IMR-90 (cell line): ENCODE measurements around the gene ITGA4. TPM values are rescaled to one million over a fixed set of nuclear protein-coding genes. Genes with fewer than 3 reads are reported as not detected.

Experiments used
- ATAC-seq: fragments of 200-7000 bp; cut with Tn5 transposase; 2 replicates; pipeline ENCODE4 v1.9.1; 2020; ENCODE audit warnings: low read depth, mild to moderate bottlenecking, moderate library complexity
- BruUV-seq: library from RNA; stranded (reverse); fragments of 400-500 nt; replicated peaks from 2 replicates; lab custom pipeline; 2021; lab: Mats Ljungman, UMichigan
- CTCF ChIA-PET: fragments of 300-600 bp; formaldehyde crosslinking; extraction: SDS; loops from one replicate; lab custom pipeline; 2021; ENCODE audit warnings: antibody characterized with exemption; lab: Yijun Ruan, JAX
- POLR2A ChIA-PET: fragments of 300-600 bp; sonication (Branson Sonifier 250); formaldehyde crosslinking; loops from one replicate; lab custom pipeline; 2022; ENCODE audit warnings: antibody characterized with exemption; ENCODE audit not compliant: unreplicated experiment; lab: Charles Lee
- DNase-seq: peaks from one replicate; pipeline ENCODE4 v3.0.0; 2013
- H2AFZ ChIP-seq: replicated peaks from 2 replicates; pipeline ENCODE3; 2013; ENCODE audit warnings: low read length, mild to moderate bottlenecking; ENCODE audit not compliant: poor library complexity
- H2AK5ac ChIP-seq: 2 replicates; pipeline ENCODE4 v1.6.1; 2013; ENCODE audit warnings: low read depth, low read length, inconsistent platforms
- H2AK9ac ChIP-seq: replicated peaks from 2 replicates; pipeline ENCODE3; 2013; ENCODE audit warnings: mild to moderate bottlenecking, low read depth, low read length, moderate library complexity; ENCODE audit not compliant: poor library complexity
- H2BK120ac ChIP-seq: 2 replicates; pipeline ENCODE4 v1.6.1; 2013; ENCODE audit warnings: low read depth, low read length, inconsistent platforms
- H2BK15ac ChIP-seq: 3 replicates; pipeline ENCODE4 v1.6.1; 2013; ENCODE audit warnings: low read depth, low read length, inconsistent platforms
- H2BK20ac ChIP-seq: 2 replicates; pipeline ENCODE4 v1.6.1; 2013; ENCODE audit warnings: low read depth, mild to moderate bottlenecking, inconsistent platforms, low read length, moderate library complexity
- H2BK5ac ChIP-seq: 2 replicates; pipeline ENCODE4 v1.6.1; 2013; ENCODE audit warnings: mild to moderate bottlenecking, low read depth, low read length, inconsistent platforms; ENCODE audit not compliant: poor library complexity, severe bottlenecking
- H3K14ac ChIP-seq: replicated peaks from 2 replicates; pipeline ENCODE4 v1.6.1; 2013; ENCODE audit warnings: low read depth, low read length, inconsistent platforms
- H3K18ac ChIP-seq: 2 replicates; pipeline ENCODE4 v1.6.1; 2013; ENCODE audit warnings: low read depth, low read length, control low read depth
- H3K23ac ChIP-seq: 2 replicates; pipeline ENCODE4 v1.6.1; 2013; ENCODE audit warnings: low read depth, low read length, inconsistent platforms
- H3K27ac ChIP-seq: 2 replicates; pipeline ENCODE4 v1.5.1; 2013; ENCODE audit warnings: mild to moderate bottlenecking, control low read depth, low read length; ENCODE audit not compliant: insufficient read depth
- H3K27me3 ChIP-seq: 2 replicates; pipeline ENCODE4 v1.6.1; 2013; ENCODE audit warnings: low read length; ENCODE audit not compliant: control insufficient read depth, insufficient read depth
- H3K36me3 ChIP-seq: 2 replicates; pipeline ENCODE4 v1.6.1; 2013; ENCODE audit warnings: low read length, mixed read lengths; ENCODE audit not compliant: control insufficient read depth, insufficient read depth
- H3K4ac ChIP-seq: 2 replicates; pipeline ENCODE4 v1.6.1; 2013; ENCODE audit warnings: low read depth, low read length, inconsistent platforms
- H3K4me1 ChIP-seq: 2 replicates; pipeline ENCODE4 v1.6.1; 2013; ENCODE audit warnings: low read length, mixed read lengths; ENCODE audit not compliant: control insufficient read depth, insufficient read depth
- H3K4me2 ChIP-seq: 2 replicates; pipeline ENCODE4 v1.6.1; 2013; ENCODE audit warnings: low read depth, mild to moderate bottlenecking, control low read depth, low read length, moderate library complexity
- H3K4me3 ChIP-seq: 2 replicates; pipeline ENCODE4 v1.5.1; 2013; ENCODE audit warnings: low read depth, mild to moderate bottlenecking, control low read depth, low read length, moderate library complexity; ENCODE audit not compliant: insufficient read depth
- H3K56ac ChIP-seq: 2 replicates; pipeline ENCODE4 v1.6.1; 2013; ENCODE audit warnings: low read length, inconsistent platforms; ENCODE audit not compliant: insufficient read depth; ENCODE audit errors: extremely low read depth
- H3K79me1 ChIP-seq, 2 experiments: 2 replicates each; pipeline ENCODE4 v1.6.1; 2013; ENCODE audit warnings: low read length in 2 of 2, inconsistent platforms in 1 of 2, low read depth in 1 of 2
- H3K9ac ChIP-seq: 2 replicates; pipeline ENCODE4 v1.6.1; 2013; ENCODE audit warnings: low read depth, low read length, control low read depth
- H3K9me1 ChIP-seq: 2 replicates; pipeline ENCODE4 v1.6.1; 2013; ENCODE audit warnings: low read length, inconsistent platforms; ENCODE audit not compliant: insufficient read depth
- H3K9me3 ChIP-seq: 2 replicates; pipeline ENCODE4 v1.6.1; 2013; ENCODE audit warnings: low read length; ENCODE audit not compliant: control insufficient read depth, insufficient read depth
- H4K20me1 ChIP-seq: 2 replicates; pipeline ENCODE4 v1.6.1; 2013; ENCODE audit warnings: low read length, inconsistent platforms; ENCODE audit not compliant: insufficient read depth
- H4K5ac ChIP-seq: 2 replicates; pipeline ENCODE4 v1.6.1; 2013; ENCODE audit warnings: mild to moderate bottlenecking, low read depth, low read length, control low read depth
- H4K8ac ChIP-seq, 2 experiments: 2 replicates each; pipeline ENCODE4 v1.6.1; 2013; ENCODE audit warnings: low read depth in 2 of 2, low read length in 2 of 2, control low read depth in 1 of 2, inconsistent platforms in 1 of 2
- H4K91ac ChIP-seq: 2 replicates; pipeline ENCODE4 v1.6.1; 2013; ENCODE audit warnings: low read depth, low read length, inconsistent platforms; ENCODE audit not compliant: insufficient read depth
- BHLHE40 ChIP-seq: fragments of 150-350 bp; IDR thresholded peaks from 2 replicates; pipeline ENCODE4 v1.6.1; 2016; ENCODE audit warnings: mild to moderate bottlenecking, low read depth, low read length
- CEBPB ChIP-seq: IDR thresholded peaks from 2 replicates; pipeline ENCODE4 v1.6.1; 2012; ENCODE audit warnings: low read depth, low read length, improper control_type of control experiment
- CHD1 ChIP-seq: IDR thresholded peaks from 2 replicates; pipeline ENCODE4 v1.6.1; 2012; ENCODE audit warnings: low read depth, low read length, improper control_type of control experiment
- FOS ChIP-seq: fragments of 150-350 bp; IDR thresholded peaks from 2 replicates; pipeline ENCODE4 v1.6.1; 2016; ENCODE audit warnings: low read depth, low read length
- MAFK ChIP-seq: IDR thresholded peaks from 2 replicates; pipeline ENCODE4 v1.6.1; 2012; ENCODE audit warnings: low read depth, low read length, improper control_type of control experiment
- MAZ ChIP-seq: IDR thresholded peaks from 2 replicates; pipeline ENCODE4 v1.6.1; 2012; ENCODE audit warnings: low read depth, mild to moderate bottlenecking, low read length, improper control_type of control experiment, moderate library complexity, borderline replicate concordance
- MXI1 ChIP-seq: IDR thresholded peaks from 2 replicates; pipeline ENCODE4 v1.6.1; 2012; ENCODE audit warnings: low read depth, mild to moderate bottlenecking, low read length, moderate library complexity, borderline replicate concordance
- NFE2L2 ChIP-seq: fragments of 150-350 bp; IDR thresholded peaks from 2 replicates; pipeline ENCODE4 v1.6.1; 2016; ENCODE audit warnings: low read depth, mild to moderate bottlenecking, low read length
- POLR2A ChIP-seq: IDR thresholded peaks from 2 replicates; pipeline ENCODE4 v1.6.1; 2012; ENCODE audit warnings: mild to moderate bottlenecking, low read depth, low read length
- RAD21 ChIP-seq: IDR thresholded peaks from 2 replicates; pipeline ENCODE4 v1.6.1; 2012; ENCODE audit warnings: low read length, improper control_type of control experiment
- RCOR1 ChIP-seq: IDR thresholded peaks from 2 replicates; pipeline ENCODE4 v1.6.1; 2012; ENCODE audit warnings: mild to moderate bottlenecking, low read length, improper control_type of control experiment; ENCODE audit not compliant: insufficient replicate concordance
- RFX5 ChIP-seq: IDR thresholded peaks from 2 replicates; pipeline ENCODE4 v1.8.0; 2012; ENCODE audit warnings: low read depth, mild to moderate bottlenecking, low read length, moderate library complexity
- SMC3 ChIP-seq: fragments of 150-350 bp; IDR thresholded peaks from 2 replicates; pipeline ENCODE4 v1.6.1; 2016; ENCODE audit warnings: low read depth, mild to moderate bottlenecking, antibody characterized with exemption, low read length, moderate library complexity
- USF2 ChIP-seq: fragments of 150-350 bp; IDR thresholded peaks from 2 replicates; pipeline ENCODE4 v1.6.1; 2017; ENCODE audit warnings: mild to moderate bottlenecking, antibody characterized with exemption, low read length, low read depth
- dilution Hi-C: fragments of 300-500 bp; cut with HindIII; formaldehyde crosslinking; loops from one replicate; pipeline ENCODE4 v1.14.3; 2018; ENCODE audit warnings: low sequenced_read_pairs; ENCODE audit not compliant: unreplicated experiment
- in situ Hi-C: fragments of 300-500 bp; cut with MboI; formaldehyde crosslinking; loops from 3 replicates; pipeline ENCODE4 v1.14.3; 2019; ENCODE audit warnings: low sequenced_read_pairs, inconsistent platforms, mixed read lengths
- intact Hi-C: fragments of 100-400 bp; cut with micrococcal nuclease; formaldehyde crosslinking; loops from 2 replicates; pipeline ENCODE4 v1.10.0; 2022
- polyA plus RNA-seq, 3 experiments: library from polyadenylated mRNA; depleted of rRNA; stranded (reverse); fragments of >200 nt; gene quantifications; 2 replicates each; pipeline ENCODE4 v1.2.3, GENCODE V29; 2012; ENCODE audit warnings: low replicate concordance in 1 of 3
- total RNA-seq: library from RNA; depleted of rRNA; stranded (reverse); fragments of >200 nt; gene quantifications from 2 replicates; pipeline ENCODE4 v1.2.3, GENCODE V29; 2012
- TF ChIP-seq, protein P1 (sequence below): conservative IDR thresholded peaks from 2 replicates; pipeline ENCODE4 v1.5.1; 2012; ENCODE audit warnings: mild to moderate bottlenecking, low read depth, low read length, improper control_type of control experiment
- TF ChIP-seq, protein P2 (sequence below): fragments of 150-350 bp; IDR thresholded peaks from 2 replicates; pipeline ENCODE4 v1.6.1; 2016; ENCODE audit warnings: low read depth, mild to moderate bottlenecking, low read length, moderate library complexity, borderline replicate concordance

Gene ITGA4
- total and polyA plus RNA-seq, 2 of the 4 experiments (the other 2 are of a cell fraction): 6.9 to 13.6 TPM

DNA sequence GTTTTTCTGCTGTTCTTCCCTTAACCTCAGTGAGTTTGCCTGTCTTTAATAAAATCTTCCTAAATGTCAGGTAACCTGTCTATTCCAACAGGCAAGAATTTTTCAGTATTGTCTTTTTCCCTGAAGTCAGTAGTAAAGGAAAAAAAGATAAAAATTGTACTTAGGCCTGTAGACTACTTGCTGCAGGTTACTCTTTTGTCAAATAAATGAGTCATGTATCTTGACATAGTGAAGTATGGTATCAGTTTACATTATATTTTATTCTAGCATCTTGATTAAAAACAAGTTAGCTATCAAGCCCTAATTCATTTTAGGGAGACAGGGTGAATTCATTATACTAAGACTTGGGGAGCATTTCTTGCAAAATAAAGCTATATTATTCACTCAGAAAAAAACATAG lies 59.8 kb downstream of the ITGA4 start:
- dilution Hi-C loops (no loop called here), intact Hi-C loops (no loop called here), in situ Hi-C loops (no loop called here)
- Histone ChIP-seq H2BK5ac (no peak overlapping the region), H3K56ac (no peak overlapping the region), H2AK5ac (no peak overlapping the region), H3K79me1 (no peaks in the 10 kb centered on the region), H2BK120ac (no peak overlapping the region), H3K4me1 (no peaks in the 10 kb centered on the region), H3K27ac (no peak overlapping the region), H3K23ac (no peak overlapping the region), H3K27me3 (no peaks in the 10 kb centered on the region), H3K18ac (no peak overlapping the region), H3K9me3 (no peaks in the 10 kb centered on the region), H3K14ac (no peak overlapping the region), H3K9ac (no peak overlapping the region), H4K20me1 (no peaks in the 10 kb centered on the region), H2BK20ac (no peak overlapping the region), H3K9me1 (peaks cover 3% of the 10 kb centered on the region; the same call in 1 of the 2 replicates), H4K8ac (no peak overlapping the region), H4K91ac (no peak overlapping the region), H3K4me2 (no peak overlapping the region), H2AK9ac (no peak overlapping the region), H2AFZ (no peak overlapping the region), H3K36me3 (no peaks in the 10 kb centered on the region), H3K4me3 (no peak overlapping the region), H2BK15ac (no peak overlapping the region), H4K5ac (no peak overlapping the region), H3K4ac (no peak overlapping the region)
- ATAC-seq (no peak), DNase-seq (no peak)
- CTCF ChIA-PET: interaction anchor here (0.6 to 1.1 kb wide), 3 partner anchors 11 to 386 kb away, joined by 3 read pairs; no protein-coding TSS in a partner anchor
- POLR2A ChIA-PET: no interaction called here
- no TSS peak for BruUV-seq
- TF ChIP-seq CEBPB (no peak), BHLHE40 (no peak), CHD1 (no peak), RCOR1 (no peak), RAD21 (no peak), FOS (no peak), POLR2A (no peak), MXI1 (no peak), MAZ (no peak), MAFK (no peak), USF2 (no peak), NFE2L2 (no peak), RFX5 (no peak), SMC3 (no peak)
- TF ChIP-seq, protein P1, sequence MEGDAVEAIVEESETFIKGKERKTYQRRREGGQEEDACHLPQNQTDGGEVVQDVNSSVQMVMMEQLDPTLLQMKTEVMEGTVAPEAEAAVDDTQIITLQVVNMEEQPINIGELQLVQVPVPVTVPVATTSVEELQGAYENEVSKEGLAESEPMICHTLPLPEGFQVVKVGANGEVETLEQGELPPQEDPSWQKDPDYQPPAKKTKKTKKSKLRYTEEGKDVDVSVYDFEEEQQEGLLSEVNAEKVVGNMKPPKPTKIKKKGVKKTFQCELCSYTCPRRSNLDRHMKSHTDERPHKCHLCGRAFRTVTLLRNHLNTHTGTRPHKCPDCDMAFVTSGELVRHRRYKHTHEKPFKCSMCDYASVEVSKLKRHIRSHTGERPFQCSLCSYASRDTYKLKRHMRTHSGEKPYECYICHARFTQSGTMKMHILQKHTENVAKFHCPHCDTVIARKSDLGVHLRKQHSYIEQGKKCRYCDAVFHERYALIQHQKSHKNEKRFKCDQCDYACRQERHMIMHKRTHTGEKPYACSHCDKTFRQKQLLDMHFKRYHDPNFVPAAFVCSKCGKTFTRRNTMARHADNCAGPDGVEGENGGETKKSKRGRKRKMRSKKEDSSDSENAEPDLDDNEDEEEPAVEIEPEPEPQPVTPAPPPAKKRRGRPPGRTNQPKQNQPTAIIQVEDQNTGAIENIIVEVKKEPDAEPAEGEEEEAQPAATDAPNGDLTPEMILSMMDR: no peak
- TF ChIP-seq, protein P2, sequence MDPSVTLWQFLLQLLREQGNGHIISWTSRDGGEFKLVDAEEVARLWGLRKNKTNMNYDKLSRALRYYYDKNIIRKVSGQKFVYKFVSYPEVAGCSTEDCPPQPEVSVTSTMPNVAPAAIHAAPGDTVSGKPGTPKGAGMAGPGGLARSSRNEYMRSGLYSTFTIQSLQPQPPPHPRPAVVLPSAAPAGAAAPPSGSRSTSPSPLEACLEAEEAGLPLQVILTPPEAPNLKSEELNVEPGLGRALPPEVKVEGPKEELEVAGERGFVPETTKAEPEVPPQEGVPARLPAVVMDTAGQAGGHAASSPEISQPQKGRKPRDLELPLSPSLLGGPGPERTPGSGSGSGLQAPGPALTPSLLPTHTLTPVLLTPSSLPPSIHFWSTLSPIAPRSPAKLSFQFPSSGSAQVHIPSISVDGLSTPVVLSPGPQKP: no peak
